Measurements from ENCODE around the gene MT1F. TPM values are rescaled to one million over a fixed set of nuclear protein-coding genes. Genes with fewer than 3 reads are reported as not detected.
"Not testable (repeated sequence)": the region's sequence is repeated elsewhere in the genome, so short reads cannot be mapped to it uniquely, and the experiment has no call there.

MT1F gene
- polyA plus RNA-seq, 12 donors: 0.55 to 38.7 (median 2.0) TPM; not detected in 2

DNA sequence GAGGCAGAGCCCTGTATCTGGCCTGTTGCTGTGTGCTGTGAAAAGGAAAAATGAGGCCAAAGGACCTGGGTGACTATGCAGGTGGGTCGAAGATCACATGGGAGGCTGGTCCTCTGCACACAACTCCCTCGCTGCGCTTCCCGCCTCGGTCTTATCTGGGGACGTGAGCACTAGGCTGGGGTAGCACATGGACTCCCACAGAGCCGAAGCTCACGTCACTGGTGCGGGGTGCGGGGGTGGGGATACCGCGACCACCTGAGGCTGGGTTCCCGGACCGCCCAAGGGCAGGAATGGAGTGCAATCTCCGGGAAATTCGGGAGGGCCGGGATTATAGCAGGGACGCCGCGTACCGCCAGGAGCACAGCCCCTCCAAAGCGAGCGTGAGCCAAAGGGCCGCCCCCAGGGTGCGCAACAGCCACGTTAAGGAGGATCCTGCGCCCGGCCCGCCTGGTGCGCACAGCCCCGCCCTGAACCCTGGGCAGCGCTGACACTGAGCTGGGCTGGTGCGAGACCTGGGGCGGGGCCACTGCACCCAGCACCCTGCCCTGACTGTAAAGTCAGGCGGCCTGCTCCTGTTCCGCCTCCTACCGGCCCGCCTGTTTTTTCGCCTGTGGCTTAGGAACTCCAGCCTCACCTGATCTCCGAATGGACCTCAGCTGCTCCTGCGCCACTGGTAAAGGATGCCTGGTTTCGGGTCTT lies 14.5 kb upstream of the MT1F start:
- no peak for DNase-seq

DNA sequence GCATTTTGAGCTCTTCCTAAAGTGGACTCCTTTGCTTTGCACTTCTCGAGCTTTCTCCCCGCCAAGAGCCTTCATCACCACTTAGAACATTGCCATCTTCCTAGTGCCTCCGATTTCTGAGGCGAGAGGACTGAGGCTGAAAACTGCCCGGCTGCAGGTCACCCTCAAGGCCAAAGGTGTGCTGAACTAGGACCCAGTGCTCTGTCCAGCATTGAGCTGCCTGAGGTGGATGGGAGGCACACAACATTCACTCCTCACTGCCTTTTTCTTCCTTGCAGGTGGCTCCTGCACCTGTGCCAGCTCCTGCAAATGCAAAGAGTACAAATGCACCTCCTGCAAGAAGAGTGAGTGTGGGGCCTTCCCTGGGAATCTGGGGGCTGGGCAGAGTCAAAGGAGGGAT lies 13.9 kb upstream of the MT1F start:
- DNase-seq: no peak

DNA sequence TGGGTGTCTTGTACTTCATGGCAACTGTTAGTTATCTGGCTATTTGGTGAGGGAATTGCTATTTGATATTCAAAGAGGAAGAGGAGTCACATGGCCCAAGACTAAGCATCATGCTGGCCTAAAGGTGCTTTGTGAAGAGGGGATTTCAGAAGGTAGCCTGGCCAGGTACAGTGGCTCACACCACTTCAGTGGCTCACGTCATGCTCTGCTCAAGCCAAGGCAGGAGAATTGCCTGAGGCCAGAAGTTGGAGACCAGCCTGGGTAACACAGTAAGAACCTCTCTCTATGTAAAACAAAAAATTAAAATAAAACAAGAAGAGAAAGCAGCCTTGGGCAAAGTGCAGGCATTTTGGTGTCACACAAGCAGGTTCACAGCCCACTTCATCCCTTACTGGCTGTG lies 12.4 kb upstream of the MT1F start:
- DNase-seq: no peak

DNA sequence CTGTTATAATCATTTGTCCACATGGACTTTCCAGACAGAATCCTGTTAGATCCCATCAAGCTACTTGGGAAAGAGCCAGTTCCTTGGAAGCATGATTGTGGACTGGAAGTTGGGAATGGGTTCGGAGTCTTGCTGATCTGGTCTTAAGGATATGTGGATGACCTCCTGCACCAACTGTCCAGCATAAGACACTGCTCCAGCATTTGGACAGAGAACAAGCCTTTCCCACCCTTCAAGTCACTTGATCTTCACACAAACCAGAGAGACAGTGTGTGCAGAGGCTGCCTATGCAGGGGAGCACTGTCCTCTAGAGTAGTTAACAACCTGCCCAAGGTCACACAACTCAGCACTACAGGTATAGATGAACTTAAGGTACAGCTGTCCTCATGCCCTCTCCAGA lies 11.9 kb upstream of the MT1F start:
- DNase-seq: no peak

DNA sequence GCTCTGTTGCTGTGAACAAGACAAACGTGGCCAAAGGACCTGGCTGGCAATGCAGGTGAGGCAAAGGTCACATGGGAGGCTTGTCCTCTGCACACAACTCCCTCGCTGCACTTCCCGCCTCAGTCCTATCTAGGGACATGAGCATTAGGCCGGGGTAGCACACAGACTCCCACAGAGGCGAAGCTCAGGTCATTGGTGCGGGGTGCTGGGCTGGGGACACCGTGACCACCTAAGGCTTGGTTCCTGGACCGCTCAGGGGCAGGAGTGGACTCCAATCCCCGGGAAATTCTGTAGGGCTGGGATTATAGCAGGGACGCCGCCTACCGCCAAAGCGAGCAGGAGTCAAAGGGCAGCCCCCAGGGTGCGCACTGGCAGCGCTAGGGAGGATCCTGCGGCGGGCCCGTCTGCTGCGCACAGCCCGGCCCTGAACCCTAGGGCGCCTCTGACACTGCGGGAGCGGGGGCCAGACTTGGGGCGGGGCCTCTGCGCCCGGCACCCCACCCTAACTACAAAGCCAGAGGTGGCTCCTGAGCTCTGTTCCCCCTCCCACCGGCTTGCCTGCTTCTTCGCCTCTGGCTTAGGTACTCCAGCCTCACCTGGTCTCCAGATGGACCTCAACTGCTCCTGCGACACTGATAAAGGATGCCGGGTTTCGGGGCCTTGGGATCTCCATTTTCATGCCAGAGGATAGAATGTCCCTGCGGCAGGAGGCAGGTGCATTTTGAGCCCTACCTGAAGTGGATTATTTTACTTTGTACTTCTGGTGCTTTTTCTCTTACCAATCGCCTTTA lies 9.9 kb upstream of the MT1F start:
- DNase-seq: no peak

DNA sequence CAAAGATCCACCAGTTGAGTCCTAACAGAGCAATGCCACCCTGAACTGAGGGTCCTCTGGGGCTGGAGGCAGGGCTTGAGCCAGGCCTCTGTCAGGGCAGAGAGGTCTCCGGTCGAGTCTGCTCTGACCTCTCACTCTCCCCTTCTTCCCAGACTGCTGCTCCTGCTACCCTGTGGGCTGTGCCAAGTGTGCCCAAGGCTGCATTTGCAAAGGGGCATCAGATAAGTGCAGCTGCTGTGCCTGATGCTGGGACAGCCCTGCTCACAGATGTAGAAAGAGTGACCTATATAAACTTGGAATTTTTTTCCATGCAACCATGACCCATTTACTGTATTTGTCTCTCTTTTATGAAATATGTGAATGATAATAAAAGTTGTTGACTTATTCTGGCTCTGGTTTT lies 8.5 kb upstream of the MT1F start:
- DNase-seq: no peak

DNA sequence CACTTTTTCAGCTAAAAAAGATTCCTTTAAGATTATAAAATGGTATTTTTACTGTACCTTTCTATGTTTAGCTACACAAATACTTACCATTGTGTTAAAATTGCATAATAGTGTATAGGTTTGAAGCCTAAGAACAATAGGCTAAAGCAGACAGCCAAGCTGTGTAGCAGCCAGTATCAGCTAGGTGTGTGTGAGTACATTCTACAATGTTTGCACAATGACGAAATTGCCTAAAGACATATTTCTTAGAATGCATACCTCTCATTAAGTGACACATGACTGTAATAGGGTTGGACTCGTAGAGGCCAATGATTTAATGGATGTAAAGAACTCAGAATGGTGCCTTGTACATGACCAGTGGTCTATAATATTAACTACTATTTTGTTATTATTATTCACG lies 7.9 kb upstream of the MT1F start:
- DNase-seq: no peak

DNA sequence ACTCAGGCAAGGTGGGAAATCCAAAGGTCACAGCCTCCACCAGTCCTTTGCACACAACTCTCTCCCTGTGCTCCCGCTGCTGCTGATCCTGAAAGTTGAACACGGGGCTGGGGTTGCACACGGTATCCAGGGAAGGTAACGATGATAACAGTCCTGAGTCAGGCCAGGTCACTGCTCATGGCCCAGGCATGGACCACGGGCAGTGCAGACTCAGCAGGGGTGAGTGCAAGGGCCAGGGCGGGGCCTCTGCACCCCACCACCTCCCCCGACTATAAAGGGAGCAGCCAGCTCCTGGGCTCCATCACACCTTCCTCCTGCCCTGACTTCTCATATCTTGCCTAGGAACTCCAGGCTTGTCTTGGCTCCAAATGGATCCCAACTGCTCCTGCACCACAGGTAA lies 6.2 kb upstream of the MT1F start, which contains the start of gene MT1B:
Gene MT1B (plus strand): TSS at position 301 of the 400 bp plus-strand sequence. CDS start 68 bp downstream, at position 369.
- DNase-seq: no peak

DNA sequence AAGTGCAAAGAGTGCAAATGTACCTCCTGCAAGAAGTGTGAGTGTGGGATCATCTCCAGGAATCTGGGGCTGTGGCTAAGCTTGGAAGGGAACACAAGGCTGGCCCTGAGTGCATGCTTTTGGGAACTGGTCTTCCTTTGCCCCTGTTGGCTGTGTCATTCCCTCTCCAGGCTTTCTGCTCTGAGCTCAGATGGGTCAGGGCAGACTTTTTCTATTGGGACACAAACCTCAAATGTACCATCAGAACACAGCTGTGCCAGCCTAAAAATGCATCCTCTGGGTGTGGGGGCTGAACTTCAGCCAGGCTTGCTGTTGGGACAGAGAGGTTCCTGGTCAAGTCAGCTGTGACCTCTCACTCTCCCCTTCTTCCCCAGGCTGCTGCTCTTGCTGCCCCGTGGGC lies 5.2 kb upstream of the MT1F start:
- no peak for DNase-seq

DNA sequence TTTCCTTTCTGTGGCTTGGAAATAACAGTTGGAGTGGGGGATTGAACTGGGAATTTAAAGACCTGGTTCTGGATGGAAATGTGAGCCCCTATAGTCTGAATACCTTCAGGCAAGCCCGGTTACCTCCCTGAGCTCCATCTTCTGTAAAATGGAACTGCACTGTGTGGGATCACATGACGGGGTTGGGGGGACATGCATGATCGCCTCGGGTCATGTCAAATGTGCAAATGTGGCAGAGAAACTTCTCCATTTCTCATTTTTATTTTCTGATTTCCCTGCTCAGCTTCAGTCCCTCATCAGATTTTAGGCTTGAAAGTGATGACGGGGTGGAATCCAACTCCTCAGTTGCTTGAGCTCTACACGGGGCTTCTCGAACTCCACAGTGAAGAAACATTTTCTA lies 4.5 kb upstream of the MT1F start:
- no peak for DNase-seq

DNA sequence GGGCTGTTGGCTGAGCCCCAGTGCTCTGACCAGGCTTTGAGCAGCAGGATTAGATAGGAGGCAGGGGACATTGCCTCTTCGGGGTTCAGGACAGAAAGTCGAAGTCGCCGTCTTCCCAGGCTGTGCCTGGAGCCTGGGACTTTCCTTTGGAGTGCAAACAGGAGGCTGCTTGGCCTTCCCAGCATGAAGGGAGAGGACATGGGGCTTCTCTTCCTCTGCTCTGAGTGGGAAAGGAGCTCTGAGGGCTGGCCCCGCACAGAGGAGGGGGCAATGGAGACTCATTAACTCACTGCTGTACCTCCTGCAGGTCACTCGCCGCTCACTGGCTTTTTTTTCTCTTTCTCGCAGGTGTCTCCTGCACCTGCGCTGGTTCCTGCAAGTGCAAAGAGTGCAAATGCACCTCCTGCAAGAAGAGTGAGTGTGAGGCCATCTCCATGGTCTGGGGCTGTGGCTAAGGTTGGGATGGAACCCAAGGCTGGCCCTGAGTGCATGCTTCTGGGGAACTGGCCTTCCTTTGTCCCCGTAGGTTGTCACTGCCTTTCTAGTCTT lies 642 bp downstream of the MT1F start:
- no peak for DNase-seq

DNA sequence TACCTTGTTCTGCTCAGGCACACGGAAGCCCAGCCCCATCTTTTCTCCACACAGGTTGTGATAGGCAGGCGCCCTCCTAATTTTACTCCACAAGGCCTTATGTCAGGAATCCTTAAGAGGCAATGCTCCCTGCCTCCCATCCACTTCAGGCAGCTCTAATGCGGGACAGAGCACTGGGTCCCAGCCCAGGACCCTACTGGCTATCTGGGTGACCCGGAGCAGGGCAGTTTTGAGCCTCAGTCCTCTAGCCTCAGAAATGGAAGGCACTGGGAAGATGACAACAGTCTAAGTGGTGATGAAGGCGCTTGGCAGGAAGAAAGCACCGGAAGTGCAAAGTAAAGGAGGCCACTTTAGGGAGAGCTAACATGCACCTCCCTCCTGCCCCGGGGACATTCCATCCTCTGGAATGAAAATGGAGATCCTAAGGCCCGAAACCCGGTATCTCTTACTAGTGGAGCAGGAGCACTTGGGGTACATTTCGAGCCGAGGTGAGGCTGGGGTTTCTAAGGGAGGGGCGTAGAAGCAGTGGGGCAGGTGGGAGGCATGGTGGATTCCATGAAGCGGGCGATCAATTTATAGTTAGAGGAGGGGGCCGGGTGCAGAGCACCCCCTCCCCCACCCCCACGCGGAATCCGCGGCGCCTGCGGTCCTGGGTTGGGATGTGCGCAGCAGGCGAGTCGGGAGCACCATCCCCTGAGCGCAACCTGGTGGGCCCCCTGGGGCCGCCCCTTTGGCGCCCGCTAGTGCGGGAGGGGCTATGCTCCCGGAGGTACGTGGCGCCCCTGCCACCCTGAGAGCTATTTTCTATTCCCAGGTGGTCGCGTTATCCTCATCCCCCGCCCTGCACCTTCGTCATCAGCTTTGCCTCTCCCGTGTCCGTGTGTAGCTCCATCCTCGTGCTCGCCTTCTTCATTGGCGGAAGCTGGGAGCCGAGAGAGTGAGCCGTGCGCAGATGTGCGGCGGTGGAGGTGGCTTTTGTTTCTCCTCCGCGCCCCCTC lies 4.9 kb downstream of the MT1F start:
- DNase-seq: no peak

DNA sequence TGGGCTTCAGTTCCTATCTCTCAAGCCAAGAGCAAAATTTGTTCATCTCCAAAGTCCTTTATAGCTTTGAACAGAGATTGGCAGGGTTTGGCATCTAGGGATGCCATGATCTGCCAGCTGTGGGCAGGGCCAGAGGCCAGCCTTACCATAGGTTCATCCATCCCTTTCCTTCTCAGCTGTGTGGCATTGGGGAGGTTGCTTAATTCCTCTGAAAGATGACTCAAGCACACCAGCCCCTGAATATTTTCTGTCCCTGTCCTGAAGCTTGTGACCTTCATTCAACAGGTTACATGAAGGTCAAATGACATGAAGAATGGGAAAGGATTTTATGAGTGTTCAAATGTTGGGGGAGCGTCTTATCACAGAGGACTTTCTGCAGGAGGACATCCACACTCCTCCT lies 6.7 kb downstream of the MT1F start:
- DNase-seq: no peak

DNA sequence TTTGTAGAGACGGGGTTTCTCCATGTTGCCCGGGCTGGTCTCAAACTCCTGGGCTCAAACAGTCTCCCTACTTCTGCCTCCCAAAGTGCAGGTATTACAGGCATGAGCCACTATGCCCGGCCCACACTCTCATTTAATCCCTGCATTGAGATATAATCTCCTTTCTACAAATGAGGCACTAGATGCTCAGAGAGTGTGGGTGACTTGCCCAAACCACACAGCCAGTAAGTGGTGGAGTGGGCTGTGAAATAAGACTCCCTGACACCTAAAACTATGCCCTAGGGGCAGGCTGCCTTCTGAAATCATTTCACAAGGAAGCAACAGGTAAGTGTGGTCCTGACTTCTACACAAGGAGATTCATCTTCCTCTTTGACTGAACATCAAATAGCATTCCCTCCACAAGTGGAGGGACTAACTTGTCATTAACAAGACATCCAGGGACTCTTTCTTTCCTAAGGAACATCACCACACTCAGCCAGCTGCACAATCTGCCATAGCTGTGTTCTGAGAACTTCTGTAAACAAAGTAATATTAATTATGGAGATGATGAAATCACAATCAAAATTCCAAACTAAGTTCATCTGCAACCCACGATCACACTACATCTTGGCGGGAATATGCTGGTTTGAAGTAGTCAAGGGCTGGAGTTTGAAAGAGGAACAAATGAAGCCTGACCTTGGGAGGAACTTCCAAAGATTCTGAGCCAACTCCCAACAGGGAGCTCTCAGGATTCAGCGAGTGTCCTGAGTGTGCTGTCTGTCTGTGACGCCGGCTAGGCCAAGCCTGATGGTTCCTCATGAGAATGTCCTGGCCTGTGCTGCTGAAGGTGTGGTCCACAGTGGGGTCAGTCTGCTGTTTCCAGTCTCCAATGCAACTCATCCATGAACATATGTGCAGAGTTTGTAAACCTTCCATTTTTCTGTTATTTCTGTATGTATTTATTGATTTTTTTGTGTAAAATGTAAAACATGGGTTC lies 7.8 kb downstream of the MT1F start:
- DNase-seq: not testable (repeated sequence)

DNA sequence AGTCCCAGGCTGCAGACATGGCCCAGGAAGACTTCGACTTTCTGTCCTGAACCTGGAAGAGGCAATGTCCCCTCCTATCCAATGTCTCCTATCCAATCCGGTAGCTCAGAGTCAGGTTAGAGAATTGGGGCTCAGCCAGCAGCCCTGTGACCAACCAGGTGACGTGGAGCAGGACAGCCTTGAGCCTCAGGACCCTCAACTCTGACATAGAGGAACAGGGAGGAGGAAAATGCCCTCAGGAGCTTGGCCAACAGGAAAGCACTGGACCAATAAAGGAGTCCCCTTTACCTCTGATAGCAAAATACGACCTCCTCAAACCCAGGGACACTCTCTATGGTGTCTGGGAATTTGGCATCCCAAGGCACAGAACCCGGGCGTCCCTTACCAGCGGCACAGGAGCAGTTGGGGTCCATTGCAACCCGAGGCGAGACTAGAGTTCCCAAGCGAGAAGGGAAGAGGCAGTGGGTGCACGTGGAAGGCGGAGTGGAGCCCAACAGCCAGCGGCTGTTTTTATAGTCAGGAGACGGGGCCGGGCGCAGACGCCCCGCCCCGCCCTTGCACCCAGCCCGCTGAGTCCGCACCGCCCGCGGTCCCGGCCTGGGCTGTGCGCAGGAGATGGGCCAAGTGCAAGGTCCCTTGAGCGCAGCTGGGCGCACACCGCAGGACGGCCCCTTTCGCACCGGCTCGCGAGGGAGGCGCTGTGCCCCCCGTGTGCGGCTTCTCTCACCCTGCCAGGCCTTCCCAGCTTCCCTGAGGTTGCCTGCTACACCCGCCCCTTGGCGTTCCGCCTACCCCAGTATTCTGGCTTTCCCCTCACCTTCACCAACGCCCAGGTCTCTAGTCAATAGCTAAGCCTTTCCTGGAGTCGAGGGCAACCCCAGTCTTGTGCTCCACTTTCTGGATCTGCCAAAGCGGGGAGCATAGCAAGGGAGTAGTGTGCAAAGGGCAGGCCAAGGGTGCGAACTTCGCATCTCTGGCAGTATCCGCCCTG lies 10.1 kb downstream of the MT1F start, which contains the start of gene MT1G:
Gene MT1G (minus strand): TSS at position 485 of the 991 bp plus-strand sequence. CDS start 72 bp downstream, at position 413.
- DNase-seq: no peak

DNA sequence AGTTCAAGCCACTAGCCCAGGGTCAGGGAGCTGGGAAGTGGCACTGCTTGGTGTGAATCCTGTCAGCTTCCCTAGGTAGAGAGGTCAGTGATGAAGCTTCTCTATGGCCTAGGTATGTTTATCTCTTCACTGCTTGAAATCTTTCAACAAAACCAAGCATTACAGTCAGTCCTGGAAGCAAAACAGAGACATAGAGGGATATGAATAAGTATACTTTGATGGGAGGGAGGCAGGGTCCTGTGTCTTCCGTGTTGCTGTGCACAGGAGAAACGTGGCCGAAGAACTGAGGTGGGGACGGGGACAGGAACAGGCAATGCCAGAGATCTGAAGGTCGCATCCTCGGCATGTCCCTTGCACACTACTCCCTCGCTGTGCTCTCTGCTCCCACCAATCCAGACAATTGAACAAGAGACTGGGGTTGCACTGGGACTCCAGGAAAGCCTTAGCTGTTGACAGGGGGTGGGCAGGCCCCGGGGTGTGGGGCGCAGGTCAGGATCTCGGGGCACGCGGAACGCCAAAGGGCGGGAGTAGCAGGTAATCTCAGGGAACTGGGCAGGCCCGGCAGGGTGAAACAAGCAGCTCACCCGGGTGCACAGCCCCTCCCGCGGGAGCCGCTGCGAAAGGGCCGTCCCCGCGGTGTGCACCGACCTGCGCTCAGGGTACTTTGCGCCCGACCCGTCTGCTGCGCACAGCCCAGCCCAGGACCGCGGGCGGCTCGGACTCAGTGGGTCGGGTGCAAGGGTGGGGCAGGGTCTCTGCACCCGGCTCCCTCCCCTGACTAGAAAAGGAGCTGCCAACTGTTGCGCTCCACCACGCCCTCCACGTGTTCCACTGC lies 11.5 kb downstream of the MT1F start, which contains the start of gene MT1H:
Gene MT1H (plus strand): TSS at position 810 of the 835 bp plus-strand sequence. CDS start 71 bp downstream, outside the sequence.
- no peak for DNase-seq

DNA sequence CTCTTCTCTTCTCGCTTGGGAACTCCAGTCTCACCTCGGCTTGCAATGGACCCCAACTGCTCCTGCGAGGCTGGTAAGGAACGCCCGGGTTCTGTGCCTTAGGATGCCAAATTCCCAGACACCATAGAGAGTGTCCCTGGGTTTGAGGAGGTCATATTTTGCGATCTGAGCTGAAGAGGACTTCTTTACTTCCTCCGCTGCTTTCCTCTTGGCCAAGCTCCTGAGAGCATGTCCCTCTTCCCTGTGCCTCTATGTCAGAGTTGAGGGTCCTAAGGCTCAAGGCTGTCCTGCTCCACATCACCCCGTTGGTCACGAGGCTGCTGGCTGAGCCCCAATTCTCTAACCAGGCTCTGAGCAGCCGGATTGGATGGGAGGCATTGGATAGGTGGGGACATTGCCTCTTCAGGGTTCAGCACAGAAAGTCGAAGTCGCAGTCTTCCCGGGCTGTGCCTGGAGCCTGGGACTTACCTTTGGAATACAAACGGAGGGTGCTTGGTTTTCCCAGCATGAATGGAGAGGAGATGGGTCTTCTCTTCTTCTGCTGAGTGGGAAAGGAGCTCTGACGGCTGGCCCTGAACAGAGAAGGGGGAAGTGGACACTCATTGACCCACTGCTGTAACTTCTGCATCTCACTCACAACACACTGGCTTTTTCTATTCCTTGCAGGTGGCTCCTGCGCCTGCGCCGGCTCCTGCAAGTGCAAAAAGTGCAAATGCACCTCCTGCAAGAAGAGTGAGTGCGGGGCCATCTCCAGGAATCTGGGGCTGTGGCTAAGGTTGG lies 12.3 kb downstream of the MT1F start:
- no peak for DNase-seq
